DMS114 treated with DMSO at 0.1 percent for 48 hours (cell line): ENCODE results near the gene NUDT5.
"Not testable (repeated sequence)": the region's sequence is repeated elsewhere in the genome, so short reads cannot be mapped to it uniquely, and the experiment has no call there.

Source experiments
- DNase-seq: peaks from one replicate; lab custom pipeline; 2025; ENCODE audit not compliant: unreplicated experiment; lab: John Stamatoyannopoulos, UW

Gene NUDT5

GRCh38 chr10:12205082-12205481 lies 9.4 kb upstream of the NUDT5 start:
- no peak for DNase-seq

DNA sequence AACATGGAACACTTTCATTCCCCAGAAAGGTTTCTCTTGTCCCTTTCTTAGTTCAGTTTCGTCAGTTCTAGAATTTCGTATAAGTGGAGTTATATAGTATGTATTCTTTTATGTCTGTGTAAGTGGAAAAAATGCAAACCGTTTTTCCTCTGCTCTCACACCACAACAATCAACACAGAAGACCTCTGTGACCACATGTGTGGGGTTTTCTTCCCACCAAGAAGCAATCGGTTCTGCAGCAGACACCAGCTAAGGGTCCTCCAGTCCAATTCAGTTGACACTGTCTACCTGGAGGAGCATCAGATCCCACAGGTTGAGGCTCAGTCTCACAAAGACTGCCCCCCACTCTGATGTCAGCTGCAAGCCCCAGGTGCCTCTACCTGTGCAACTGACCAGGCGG lies 6.5 kb upstream of the NUDT5 start:
- no peak for DNase-seq

DNA sequence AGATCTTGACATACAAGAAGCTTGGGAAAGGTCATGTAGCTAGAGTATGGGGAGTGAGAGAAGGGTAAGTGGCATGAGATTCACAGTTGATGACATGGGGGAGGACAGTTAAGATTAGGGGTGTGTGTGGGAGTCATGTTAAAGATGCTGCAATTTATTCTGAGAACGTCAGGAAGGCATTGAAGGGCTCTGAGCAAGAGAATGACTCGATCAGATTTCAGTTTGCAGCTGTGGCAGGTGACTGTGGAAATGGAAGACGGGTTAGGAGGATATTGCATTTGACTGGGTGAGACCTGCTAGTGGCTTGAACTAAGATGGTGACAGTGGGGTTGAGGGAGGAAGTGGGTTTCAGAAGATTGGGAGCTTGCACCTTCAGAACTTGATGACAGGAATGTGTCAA lies 5.9 kb upstream of the NUDT5 start:
- DNase-seq: no peak

GRCh38 chr10:12200850-12201249 lies 5.2 kb upstream of the NUDT5 start:
- no peak for DNase-seq

GRCh38 chr10:12198156-12198555 lies 2.5 kb upstream of the NUDT5 start:
- no peak for DNase-seq

DNA sequence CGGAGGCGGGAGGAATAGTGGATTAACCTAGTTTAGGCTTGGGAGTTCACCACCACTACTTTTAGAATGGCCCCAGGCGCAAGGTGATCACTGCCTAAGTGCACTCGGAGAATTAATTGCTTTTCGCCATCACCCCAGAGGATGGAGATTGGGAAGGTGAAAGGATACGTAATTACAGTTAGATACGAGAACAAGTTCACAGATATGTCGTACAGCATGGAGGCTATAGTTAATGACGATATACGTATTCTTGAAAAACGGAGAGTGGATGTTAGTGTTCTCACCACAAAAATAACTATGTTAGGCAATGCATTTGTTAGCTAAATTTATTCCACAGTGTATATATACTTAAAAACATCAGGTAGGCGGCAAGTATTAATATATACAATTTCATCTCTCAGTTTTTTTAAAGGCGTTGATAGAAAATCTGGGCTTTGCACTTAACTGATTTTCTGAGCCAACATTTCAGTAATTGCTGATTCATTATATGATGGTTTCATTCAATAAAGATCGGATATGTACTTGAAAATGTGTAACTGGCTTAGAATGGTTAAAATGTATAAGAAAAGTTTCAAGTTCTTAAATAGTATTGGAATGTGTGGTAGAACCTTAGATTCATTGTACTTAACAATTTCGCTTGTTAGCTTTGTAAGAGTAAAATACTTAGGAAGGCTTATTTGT lies 980 bp upstream of the NUDT5 start:
- no peak for DNase-seq

DNA sequence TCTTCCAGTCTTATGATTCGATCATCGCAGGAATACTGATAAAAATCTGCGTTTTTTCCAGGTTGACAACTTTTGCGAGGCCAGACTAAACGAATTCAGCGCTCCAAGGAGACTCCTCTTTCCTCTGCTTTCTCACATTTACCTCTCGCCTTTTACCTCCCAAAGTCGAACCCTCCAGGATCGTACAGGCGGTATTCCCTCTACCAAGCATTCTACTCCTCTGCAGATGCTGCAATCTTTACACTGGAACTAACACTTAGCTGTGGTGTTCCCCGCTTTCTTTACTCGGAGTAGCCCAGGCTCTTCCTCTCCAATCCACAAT lies 449 bp downstream of the NUDT5 start:
- no peak for DNase-seq

- DNase-seq: no peak
Measured at GRCh38 chr10:12194752-12195271, 879 bp downstream of the NUDT5 start.

DNA sequence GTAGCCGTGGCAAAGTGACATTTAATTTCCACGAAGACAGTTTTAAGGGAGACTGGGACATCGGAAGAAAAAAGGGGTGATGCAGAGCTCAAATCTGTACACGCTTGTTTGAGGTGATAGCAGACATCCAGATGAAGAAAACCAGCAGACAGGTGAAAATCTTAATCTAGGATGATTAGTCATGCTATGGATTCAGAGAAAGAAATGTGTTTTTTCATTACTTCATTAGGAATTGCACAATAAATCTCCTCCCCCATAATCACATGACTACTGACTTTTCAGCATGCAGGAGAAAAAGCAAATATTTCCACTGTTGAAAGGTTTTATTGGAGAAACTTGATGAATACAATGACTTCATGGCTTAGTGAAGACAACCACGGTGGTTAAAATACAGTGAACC lies 2.5 kb downstream of the NUDT5 start:
- DNase-seq: no peak

DNA sequence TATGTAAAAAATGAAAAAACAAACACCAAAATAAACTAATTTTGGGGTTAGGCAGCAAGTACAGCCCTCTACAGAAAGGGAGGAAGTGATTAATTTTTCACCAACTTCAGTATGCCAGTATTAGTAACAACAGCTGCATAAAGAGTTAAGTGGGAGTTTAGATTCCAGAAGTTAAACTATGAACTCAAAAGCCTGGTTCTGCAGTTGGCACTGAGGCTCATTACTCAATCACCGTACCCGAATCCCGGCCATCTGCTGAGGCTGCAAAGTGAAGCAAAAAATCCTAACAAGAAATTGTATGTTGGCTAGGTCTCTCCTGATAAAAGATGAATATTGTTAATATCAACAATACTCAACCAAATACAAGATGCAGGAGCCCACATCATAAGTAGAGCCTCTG lies 4.0 kb downstream of the NUDT5 start:
- no peak for DNase-seq

DNA sequence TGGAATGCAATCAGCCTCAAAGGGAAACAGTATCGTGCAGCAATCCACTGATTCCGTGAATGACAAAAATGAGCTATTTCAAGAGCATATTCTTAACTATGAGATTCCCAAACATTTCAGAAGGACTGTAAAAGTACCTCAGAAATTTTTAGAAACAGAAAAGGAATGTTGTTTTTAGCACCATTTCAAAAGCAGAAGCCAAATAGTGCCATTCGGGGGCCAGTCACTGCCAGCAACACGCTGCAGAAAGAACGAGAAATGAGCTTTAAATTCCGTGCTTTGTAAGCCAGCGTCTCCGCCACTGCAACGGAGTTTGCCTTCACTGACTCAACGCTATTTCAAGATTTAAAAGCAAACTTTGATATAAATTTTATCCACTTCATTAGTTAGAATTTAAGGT lies 6.3 kb downstream of the NUDT5 start:
- DNase-seq: no peak

DNA sequence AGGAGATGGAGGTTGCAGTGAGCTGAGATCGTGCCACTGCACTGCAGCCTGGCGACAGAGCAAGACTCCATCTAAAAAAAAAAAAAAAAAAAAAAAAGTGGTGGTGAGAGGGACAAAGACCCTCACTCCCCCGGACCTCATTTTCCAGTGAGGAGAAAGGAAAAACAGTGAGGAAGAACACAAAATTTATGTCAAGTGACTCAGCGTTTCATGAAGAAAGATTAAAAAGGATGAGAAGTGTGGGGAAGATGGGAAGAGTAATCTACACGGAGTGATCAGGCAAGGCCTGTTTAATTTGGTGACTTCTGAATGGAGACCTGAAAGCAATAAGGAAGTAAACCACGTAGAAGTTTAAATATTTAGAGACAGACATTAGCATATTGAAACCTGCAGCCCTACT lies 7.0 kb downstream of the NUDT5 start:
- no peak for DNase-seq

DNA sequence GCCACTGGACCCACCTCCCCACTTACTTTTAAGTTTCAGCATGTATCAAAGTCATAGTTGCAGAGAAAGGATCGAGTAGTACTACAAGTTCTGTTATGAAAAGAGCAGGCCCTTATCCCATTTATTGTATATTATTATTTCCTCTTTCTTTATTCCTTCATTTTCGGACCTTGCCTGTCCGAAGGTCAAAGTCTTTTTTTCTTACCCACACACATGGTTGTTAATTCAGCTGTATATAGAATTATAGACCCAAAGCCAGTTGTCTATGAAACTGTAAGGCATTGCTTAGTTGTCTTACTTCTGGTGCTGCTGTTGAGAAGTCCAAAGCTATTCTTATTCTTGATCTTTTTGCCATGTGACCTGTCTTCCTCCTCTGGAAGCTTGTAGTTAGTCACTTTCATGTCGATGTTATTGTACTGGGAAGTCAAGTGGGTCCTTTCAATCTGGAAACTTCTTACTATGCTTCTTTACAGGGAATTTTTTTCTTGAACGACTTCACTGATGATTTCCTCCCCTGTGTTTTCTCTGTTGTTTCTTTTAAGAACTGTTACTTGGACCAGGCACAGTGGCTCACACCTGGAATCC lies 8.3 kb downstream of the NUDT5 start:
- DNase-seq: no peak

- DNase-seq: no peak
Measured at GRCh38 chr10:12186323-12186722, 9.4 kb downstream of the NUDT5 start.

GRCh38 chr10:12184165-12184564 lies 11.5 kb downstream of the NUDT5 start:
- DNase-seq: no peak

DNA sequence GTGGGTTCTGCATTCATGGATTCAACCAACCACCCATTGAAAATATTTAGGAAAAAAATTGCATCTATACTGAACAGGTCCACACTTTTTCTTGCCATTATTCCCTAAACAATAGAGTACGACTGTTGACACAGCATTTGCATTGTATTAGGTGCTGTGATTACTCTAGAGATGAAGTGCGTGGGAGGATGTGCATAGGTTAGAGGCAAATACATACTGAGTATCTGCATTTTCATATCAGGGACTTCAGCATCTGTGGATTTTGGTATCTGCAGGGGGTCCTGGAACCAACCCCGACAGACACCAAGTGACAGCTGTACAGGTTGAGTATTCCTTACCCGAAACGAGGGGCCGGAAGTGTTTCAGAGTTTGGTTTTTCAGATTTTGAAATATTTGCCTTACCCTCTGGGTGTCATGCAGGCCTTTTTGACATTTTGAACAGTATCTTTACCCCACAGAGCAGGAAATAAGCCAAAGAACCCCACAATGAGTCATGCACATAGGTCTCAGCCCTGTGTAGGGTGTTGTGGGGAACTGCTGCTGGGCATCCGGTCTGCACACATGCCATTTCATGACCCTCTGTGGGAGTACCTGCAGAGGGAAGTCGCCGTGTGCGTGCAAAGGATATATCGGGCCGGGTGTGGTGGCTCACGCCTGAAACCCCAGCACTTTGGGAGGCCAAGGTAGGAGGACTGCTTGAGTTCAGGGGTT lies 14.5 kb downstream of the NUDT5 start:
- no peak for DNase-seq

- no peak for DNase-seq
Measured at GRCh38 chr10:12180221-12180974, 15.3 kb downstream of the NUDT5 start.

GRCh38 chr10:12179606-12180170 lies 16.0 kb downstream of the NUDT5 start:
- no peak for DNase-seq

DNA sequence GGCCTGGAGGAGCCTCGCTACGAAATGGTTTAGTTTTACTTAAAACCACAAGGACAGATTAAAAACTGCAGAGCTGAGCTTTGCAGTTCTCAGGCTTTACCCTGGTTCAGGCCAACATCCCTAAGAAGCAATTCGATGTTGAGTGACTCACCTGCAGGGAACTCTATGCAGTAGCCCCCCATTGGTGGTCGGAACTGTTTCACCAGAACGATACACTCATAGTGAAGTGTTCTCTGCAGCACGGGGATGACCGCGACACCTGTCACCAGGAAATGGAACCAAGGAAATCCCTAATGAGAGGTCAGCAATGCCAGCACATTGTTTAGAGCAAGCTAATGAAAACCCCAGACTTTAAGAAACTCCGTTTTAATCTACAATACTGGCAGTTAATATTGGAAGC lies 18.0 kb downstream of the NUDT5 start:
- DNase-seq: no peak

- not testable (repeated sequence) for DNase-seq
Measured at GRCh38 chr10:12171512-12171911, 24.2 kb downstream of the NUDT5 start.

GRCh38 chr10:12165999-12166775 lies 29.5 kb downstream of the NUDT5 start:
- DNase-seq: no peak
